Sigmoid colon (tissue), 7 donors: ENCODE results near the gene ETHE1. TPM values are rescaled to one million over a fixed set of nuclear protein-coding genes. Genes with fewer than 3 reads are reported as not detected.

Experiments
- DNase-seq: peaks from one replicate; pipeline ENCODE4 v3.0.0-alpha.2; 2019
- H3K27ac ChIP-seq, 4 donors: fragments of 200-600 bp; sonication (generic); one replicate each; pipeline ENCODE4 v1.5.1; 2016 to 2019; ENCODE audit warnings: mild to moderate bottlenecking in 1 of 4
- H3K27me3 ChIP-seq, 3 donors: fragments of 200-600 bp; sonication (generic); one replicate each; pipeline ENCODE4 v1.5.1; 2019; ENCODE audit warnings: mild to moderate bottlenecking in 1 of 3
- H3K36me3 ChIP-seq, 4 donors: fragments of 200-600 bp; sonication (generic); one replicate each; pipeline ENCODE4 v1.5.1; 2016 to 2019
- H3K4me1 ChIP-seq, 4 donors: fragments of 200-600 bp; sonication (generic); one replicate each; pipeline ENCODE4 v1.5.1; 2017 to 2019
- H3K4me3 ChIP-seq, 4 donors: fragments of 200-600 bp; sonication (generic); one replicate each; pipeline ENCODE4 v1.5.1; 2017 to 2019; ENCODE audit warnings: mild to moderate bottlenecking in 2 of 4, moderate library complexity in 1 of 4
- H3K9me3 ChIP-seq, 4 donors: fragments of 200-600 bp in 3 of 4; sonication (generic) in 3 of 4; one replicate each; pipeline versions ENCODE4 v1.5.1 to v1.6.1; 2013 to 2019
- EP300 ChIP-seq, 4 donors: sonication (generic); formaldehyde crosslinking; IDR thresholded peaks; one replicate each; pipeline ENCODE4 v1.6.1; 2017; ENCODE audit warnings: antibody characterized with exemption in 4 of 4
- POLR2A ChIP-seq, 2 donors: fragments of 450-650 bp; IDR thresholded peaks; one replicate each; pipeline ENCODE4 v1.6.1; 2016; ENCODE audit warnings: antibody characterized with exemption in 2 of 2, mild to moderate bottlenecking in 2 of 2, moderate library complexity in 2 of 2
- POLR2AphosphoS5 ChIP-seq, 4 donors: sonication (generic); formaldehyde crosslinking; IDR thresholded peaks; one replicate each; pipeline ENCODE4 v1.6.1; 2017; ENCODE audit warnings: antibody characterized with exemption in 4 of 4
- WGBS, 2 donors: extraction: QIAGEN DNeasy Blood & Tissue Kit; methylation state at CpG; one replicate each; pipeline ENCODE4 v1.1.7; 2013; 5-methylcytosine and 5-hydroxymethylcytosine counted together
- intact Hi-C: fragments of 100-400 bp; cut with DNase I; formaldehyde crosslinking; loops from one replicate; pipeline ENCODE4 v1.15.1; 2023
- polyA plus RNA-seq, 3 donors: library from polyadenylated mRNA; stranded (reverse); fragments of 200-250 nt; gene quantifications; one replicate each; pipeline ENCODE4 v1.2.3, GENCODE V29; 2013
- total RNA-seq, 4 donors: library from RNA; depleted of rRNA; stranded (reverse); fragments of >200 nt; gene quantifications; one replicate each; pipeline ENCODE4 v1.1.0, GENCODE V29; 2016
- TF ChIP-seq, protein P1 (sequence below), 4 experiments: fragments of 450-650 bp in 3 of 4; fragments of 200-600 bp in 1 of 4; IDR thresholded peaks; one replicate each; pipeline ENCODE4 v1.5.1; 2016 to 2019; ENCODE audit warnings: antibody characterized with exemption in 4 of 4, mild to moderate bottlenecking in 3 of 4, moderate library complexity in 2 of 4
- donor health status: healthy with polysubstance abuse.
- donor health status: Bipolar disorder and iron deficiency.
- donor health status: healthy.

The ETHE1 gene
- total and polyA plus RNA-seq, 7 donors = 40.7 to 575 (median 57.9) TPM

DNA sequence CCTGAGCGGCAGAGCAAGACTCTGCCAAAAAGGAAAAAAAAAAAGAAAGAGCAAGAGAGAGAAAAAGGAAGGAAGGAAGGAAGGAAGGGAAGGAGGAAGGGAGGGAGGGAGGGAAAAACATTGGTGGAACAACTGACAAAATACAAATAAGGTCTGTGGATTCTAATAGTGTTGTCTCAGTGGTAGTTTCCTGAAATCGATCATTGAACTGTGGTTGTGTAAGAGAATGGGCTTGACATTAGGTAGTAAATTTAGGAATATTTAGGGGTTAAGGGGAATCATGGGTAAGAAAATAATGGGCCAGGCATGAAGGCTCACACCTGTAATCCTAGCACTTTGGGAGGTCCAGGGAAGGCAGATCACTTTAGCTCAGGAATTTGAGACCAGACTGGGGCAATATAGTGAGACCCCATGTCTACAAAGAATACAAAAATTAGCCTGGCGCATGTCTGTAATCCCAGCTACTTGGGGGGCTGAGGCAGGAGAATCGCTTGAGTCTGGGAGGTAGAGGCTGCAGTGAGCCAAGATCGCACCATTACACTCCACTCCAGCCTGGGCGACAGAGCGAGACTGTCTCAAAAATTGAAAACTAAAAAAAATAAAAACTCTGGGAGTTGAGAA is 36.9 kb downstream of the ETHE1 start:
- Histone ChIP-seq H3K9me3 (no peaks in the 10 kb centered on the region), H3K27me3 (no peaks in the 10 kb centered on the region), H3K4me3 (no peak overlapping the region), H3K4me1 (no peaks in the 10 kb centered on the region), H3K27ac (no peak overlapping the region), H3K36me3 (peaks cover under 1 to 19% (median 4%) of the 10 kb centered on the region in 4 donors)
- no peak for DNase-seq
- TF ChIP-seq POLR2A (IDR thresholded peaks at IDR 0.05) (no peak), POLR2AphosphoS5 (IDR thresholded peaks at IDR 0.05) (no peak), EP300 (IDR thresholded peaks at IDR 0.05) (no peak)
- intact Hi-C loops = no loop called here
- 95 to 96% methylated on average over 7 of the region's 7 CpGs for WGBS, 2 donors

DNA sequence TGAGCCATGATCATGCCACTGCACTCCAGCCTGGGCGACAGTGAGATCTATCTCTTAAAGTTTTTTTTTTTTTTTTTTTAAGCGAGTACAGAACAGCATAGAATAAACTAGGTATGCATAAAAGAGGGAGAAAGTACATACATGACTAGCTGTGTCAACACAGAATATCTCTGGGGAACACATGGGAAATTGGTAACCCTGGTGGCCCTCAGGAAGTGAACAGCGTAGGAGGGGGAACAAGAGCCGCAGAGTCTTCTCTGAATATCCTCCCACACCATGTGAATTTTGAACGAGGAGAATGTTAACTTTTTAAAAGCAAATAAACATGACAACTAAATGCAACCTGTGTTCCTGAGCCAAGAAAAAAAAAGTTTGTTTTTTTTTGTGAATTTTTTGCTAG is 37.7 kb downstream of the ETHE1 start:
- Histone ChIP-seq H3K27me3 (no peaks in the 10 kb centered on the region), H3K27ac (no peak overlapping the region), H3K9me3 (no peaks in the 10 kb centered on the region), H3K4me1 (no peaks in the 10 kb centered on the region), H3K36me3 (peaks cover 0 to 11% (median 2%) of the 10 kb centered on the region in 4 donors), H3K4me3 (no peak overlapping the region)
- intact Hi-C loops = no loop called here
- WGBS, 2 donors = 55 to 69% methylated on average over 5 of the region's 5 CpGs
- no peak for TF ChIP-seq POLR2A (IDR thresholded peaks at IDR 0.05)
- TF ChIP-seq, protein P1, sequence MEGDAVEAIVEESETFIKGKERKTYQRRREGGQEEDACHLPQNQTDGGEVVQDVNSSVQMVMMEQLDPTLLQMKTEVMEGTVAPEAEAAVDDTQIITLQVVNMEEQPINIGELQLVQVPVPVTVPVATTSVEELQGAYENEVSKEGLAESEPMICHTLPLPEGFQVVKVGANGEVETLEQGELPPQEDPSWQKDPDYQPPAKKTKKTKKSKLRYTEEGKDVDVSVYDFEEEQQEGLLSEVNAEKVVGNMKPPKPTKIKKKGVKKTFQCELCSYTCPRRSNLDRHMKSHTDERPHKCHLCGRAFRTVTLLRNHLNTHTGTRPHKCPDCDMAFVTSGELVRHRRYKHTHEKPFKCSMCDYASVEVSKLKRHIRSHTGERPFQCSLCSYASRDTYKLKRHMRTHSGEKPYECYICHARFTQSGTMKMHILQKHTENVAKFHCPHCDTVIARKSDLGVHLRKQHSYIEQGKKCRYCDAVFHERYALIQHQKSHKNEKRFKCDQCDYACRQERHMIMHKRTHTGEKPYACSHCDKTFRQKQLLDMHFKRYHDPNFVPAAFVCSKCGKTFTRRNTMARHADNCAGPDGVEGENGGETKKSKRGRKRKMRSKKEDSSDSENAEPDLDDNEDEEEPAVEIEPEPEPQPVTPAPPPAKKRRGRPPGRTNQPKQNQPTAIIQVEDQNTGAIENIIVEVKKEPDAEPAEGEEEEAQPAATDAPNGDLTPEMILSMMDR (IDR thresholded peaks at IDR 0.05) = no peak
- TF ChIP-seq POLR2AphosphoS5 (IDR thresholded peaks at IDR 0.05) = no peak
- TF ChIP-seq EP300 (IDR thresholded peaks at IDR 0.05) = no peak
- no peak for DNase-seq

DNA sequence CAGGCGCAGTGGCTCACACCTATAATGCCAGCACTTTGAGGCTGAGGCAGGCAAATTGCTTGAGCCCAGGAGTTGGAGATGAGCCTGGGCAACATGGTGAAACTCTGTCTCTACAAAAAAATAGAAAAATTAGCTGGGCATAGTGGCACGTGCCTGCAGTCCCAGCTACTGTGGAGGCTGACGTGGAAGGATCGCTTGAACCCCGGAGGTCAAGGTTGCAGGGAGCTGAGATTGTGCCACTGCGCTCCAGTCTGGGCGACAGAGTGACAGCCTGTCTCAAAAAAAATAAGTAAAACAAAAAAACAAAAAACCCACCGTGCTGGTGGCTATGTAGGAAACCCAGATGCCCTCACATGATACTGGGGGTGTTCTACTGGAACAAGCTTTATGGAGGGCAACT is 38.8 kb downstream of the ETHE1 start:
- no peak for DNase-seq
- WGBS, 2 donors = 96% methylated on average over 8 of the region's 8 CpGs
- H3K4me1 ChIP-seq = no peaks in the 10 kb centered on the region
- H3K27ac ChIP-seq = no peak overlapping the region
- H3K36me3 ChIP-seq = peaks cover 0 to 7% (median 2%) of the 10 kb centered on the region in 4 donors
- no peaks in the 10 kb centered on the region for H3K9me3 ChIP-seq
- intact Hi-C loops = no loop called here
- TF ChIP-seq POLR2AphosphoS5 (IDR thresholded peaks at IDR 0.05) (no peak), EP300 (IDR thresholded peaks at IDR 0.05) (no peak), POLR2A (IDR thresholded peaks at IDR 0.05) (no peak)
- TF ChIP-seq, protein P1 (IDR thresholded peaks at IDR 0.05) = no peak
- no peaks in the 10 kb centered on the region for H3K27me3 ChIP-seq
- H3K4me3 ChIP-seq = no peak overlapping the region

DNA sequence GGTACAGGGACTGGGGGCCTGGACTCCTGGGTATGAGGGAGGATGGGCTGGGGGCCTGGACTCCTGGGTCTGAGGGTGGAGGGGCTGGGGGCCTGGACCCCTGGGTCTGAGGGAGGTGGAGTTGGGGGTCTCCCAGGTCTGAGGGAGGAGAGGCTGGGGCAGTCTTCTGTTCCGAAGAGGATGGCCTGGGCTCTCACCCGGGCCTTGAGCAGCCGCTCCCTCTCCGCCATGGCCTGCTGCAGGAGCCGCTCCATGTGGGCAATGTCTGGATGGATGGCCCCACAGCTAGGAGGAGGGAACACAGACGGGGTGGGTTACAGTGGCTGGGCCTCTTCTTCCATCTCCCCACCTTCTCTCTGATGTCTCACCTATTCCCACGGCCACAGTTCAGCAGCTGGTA is 40.6 kb downstream of the ETHE1 start:
- H3K36me3 ChIP-seq = peaks cover 0 to 7% (median 2%) of the 10 kb centered on the region in 4 donors
- no peaks in the 10 kb centered on the region for H3K27me3 ChIP-seq
- intact Hi-C loops = no loop called here
- no peak overlapping the region for H3K27ac ChIP-seq
- TF ChIP-seq POLR2A (IDR thresholded peaks at IDR 0.05) (no peak), POLR2AphosphoS5 (IDR thresholded peaks at IDR 0.05) (no peak), EP300 (IDR thresholded peaks at IDR 0.05) (no peak)
- TF ChIP-seq, protein P1 (IDR thresholded peaks at IDR 0.05) = no peak
- no peaks in the 10 kb centered on the region for H3K9me3 ChIP-seq
- WGBS, 2 donors = 94 to 96% methylated on average over 7 of the region's 7 CpGs
- no peak for DNase-seq
- H3K4me3 ChIP-seq = no peak overlapping the region
- H3K4me1 ChIP-seq = no peaks in the 10 kb centered on the region

DNA sequence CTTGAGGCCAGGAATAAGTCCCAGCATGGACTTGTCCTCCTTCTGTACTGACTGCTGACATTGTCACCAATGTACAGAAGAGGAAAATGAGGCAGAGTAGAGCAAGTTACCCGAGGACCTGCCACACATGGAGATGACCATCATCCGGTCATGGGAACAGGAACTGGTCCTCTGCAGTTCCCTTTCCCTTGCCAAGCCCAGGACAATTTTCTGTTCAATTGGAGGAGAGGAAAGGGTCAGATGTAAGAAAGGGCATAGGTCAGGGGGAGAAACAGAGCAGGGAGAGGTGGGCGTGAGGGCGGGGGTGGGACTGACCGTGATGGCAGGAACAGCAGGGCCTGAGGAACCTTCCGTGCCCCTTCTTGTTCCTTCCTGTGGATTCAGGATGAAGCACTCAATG is 41.0 kb downstream of the ETHE1 start:
- Histone ChIP-seq H3K27me3 (no peaks in the 10 kb centered on the region), H3K9me3 (no peaks in the 10 kb centered on the region), H3K36me3 (peaks cover 0 to 4% (median 0%) of the 10 kb centered on the region in 4 donors), H3K4me1 (no peaks in the 10 kb centered on the region), H3K27ac (no peak overlapping the region), H3K4me3 (no peak overlapping the region)
- TF ChIP-seq, protein P1 (IDR thresholded peaks at IDR 0.05) = no peak
- TF ChIP-seq POLR2AphosphoS5 (IDR thresholded peaks at IDR 0.05) = no peak
- TF ChIP-seq EP300 (IDR thresholded peaks at IDR 0.05) = no peak
- no peak for TF ChIP-seq POLR2A (IDR thresholded peaks at IDR 0.05)
- DNase-seq = no peak
- intact Hi-C loops = no loop called here
- whole genome bisulfite sequencing, 2 donors = 85% methylated on average over 6 of the region's 6 CpGs
